ENCODE data around the gene PLEKHG2.

PLEKHG2 gene

GRCh38 chr19:39385629-39386411, 26.6 kb upstream of the PLEKHG2 start:
- DNase-seq, result no peak

- no peak for DNase-seq
These were observed 25.9 kb upstream of the PLEKHG2 start for GRCh38 chr19:39386557-39386956.

- no peak for DNase-seq
These were observed 23.8 kb upstream of the PLEKHG2 start for GRCh38 chr19:39388657-39389056.

GRCh38 chr19:39389631-39390414, 22.6 kb upstream of the PLEKHG2 start:
- no peak for DNase-seq

- DNase-seq, result no peak
These were observed 22.1 kb upstream of the PLEKHG2 start for GRCh38 chr19:39390451-39390750.

- DNase-seq, result peak; percentile 100
These were observed 21.6 kb upstream of the PLEKHG2 start, which contains the start of the genes MED29 and PAF1 for GRCh38 chr19:39390751-39391437. MED29 (plus strand) TSS chr19:39391378; CDS start chr19:39391423, 45 bp downstream. PAF1 (minus strand) TSS chr19:39391106; CDS start chr19:39390864, 242 bp downstream.

- DNase-seq, result peak; percentile 75
These were observed 14.8 kb upstream of the PLEKHG2 start for GRCh38 chr19:39397360-39398296.

GRCh38 chr19:39398297-39398864, 14.1 kb upstream of the PLEKHG2 start:
- DNase-seq, result peak; percentile 62

- no peak for DNase-seq
These were observed 12.8 kb upstream of the PLEKHG2 start for GRCh38 chr19:39399668-39400050.

- no peak for DNase-seq
These were observed 12.4 kb upstream of the PLEKHG2 start for GRCh38 chr19:39400061-39400460.

- no peak for DNase-seq
These were observed 11.4 kb upstream of the PLEKHG2 start for GRCh38 chr19:39401070-39401548.

- DNase-seq, result peak; percentile 52
These were observed 10.7 kb upstream of the PLEKHG2 start for GRCh38 chr19:39401549-39402345.

- peak; percentile 88 for DNase-seq
These were observed 9.8 kb upstream of the PLEKHG2 start for GRCh38 chr19:39402346-39403300.

GRCh38 chr19:39403331-39404312, 8.8 kb upstream of the PLEKHG2 start:
- peak; percentile 99 for DNase-seq

GRCh38 chr19:39405261-39405957, 7.1 kb upstream of the PLEKHG2 start:
- DNase-seq, result no peak

GRCh38 chr19:39405958-39406655, 6.4 kb upstream of the PLEKHG2 start:
- DNase-seq, result no peak
